Endometrial microvascular endothelial cells (primary cell): Measurements from ENCODE around the gene PDLIM5. TPM values are rescaled to one million over a fixed set of nuclear protein-coding genes. Genes with fewer than 3 reads are reported as not detected.
"Not testable (repeated sequence)": the region's sequence is repeated elsewhere in the genome, so short reads cannot be mapped to it uniquely, and the experiment has no call there.

Experiments
- in situ Hi-C: cut with HindIII; loops from 2 replicates; pipeline ENCODE4 v1.10.0; 2017; ENCODE audit warnings: low sequenced_read_pairs, low pct_unique_long_range_greater_than_20kb; ENCODE audit errors: inconsistent ontology term
- total RNA-seq: library from RNA; depleted of rRNA; stranded (reverse); fragments of >200 nt; gene quantifications from one replicate; pipeline ENCODE4 v1.2.3, GENCODE V29; 2015; ENCODE audit errors: inconsistent ontology term

Gene PDLIM5
- total RNA-seq, 1 donor from 2014 or later: 93.3 TPM

DNA sequence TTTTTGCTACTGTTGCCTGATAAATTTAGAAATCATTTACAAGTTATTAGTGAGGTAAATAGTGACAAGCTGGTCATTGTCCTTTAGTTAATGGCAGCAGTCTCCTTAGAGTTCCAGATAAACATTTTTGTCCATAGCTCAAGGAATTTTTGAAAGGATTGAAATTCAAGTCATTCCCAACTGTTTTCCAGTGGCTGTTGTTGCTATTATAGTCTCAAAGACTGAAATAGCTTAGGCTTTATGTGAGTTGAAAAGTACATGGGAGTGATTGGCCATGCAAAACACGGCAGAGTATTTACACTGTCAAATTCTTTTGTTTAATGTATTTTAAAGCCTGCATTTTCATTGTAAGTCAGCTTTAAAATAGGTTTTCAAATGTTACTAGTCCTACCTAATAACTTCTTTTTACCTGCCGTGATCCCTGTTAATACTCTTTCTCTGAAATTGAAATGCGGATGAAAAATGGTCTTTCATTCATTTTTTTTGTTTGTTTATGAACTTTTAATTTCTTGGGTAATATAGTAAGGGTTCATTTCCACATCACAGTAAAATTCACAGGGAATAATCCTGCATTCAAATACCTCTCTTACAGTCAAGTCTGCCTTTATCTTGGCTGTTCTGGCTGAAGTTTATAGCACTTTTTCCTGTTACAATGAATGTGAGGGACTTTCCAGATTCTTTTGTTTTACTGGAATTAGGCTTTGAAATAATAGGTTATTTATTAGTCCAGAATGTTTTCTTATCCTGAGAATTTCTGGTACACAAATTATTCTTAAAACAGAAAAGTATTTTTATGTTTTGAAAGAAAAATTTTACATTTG, 85.1 kb downstream of the PDLIM5 start:
- in situ Hi-C loops: no loop called here

GRCh38 chr4:94537921-94538628, 86.3 kb downstream of the PDLIM5 start:
- in situ Hi-C loops: no loop called here

GRCh38 chr4:94540476-94540875, 88.7 kb downstream of the PDLIM5 start:
- in situ Hi-C loops: no loop called here

GRCh38 chr4:94544811-94545210, 93.1 kb downstream of the PDLIM5 start:
- in situ Hi-C loops: no loop called here

DNA sequence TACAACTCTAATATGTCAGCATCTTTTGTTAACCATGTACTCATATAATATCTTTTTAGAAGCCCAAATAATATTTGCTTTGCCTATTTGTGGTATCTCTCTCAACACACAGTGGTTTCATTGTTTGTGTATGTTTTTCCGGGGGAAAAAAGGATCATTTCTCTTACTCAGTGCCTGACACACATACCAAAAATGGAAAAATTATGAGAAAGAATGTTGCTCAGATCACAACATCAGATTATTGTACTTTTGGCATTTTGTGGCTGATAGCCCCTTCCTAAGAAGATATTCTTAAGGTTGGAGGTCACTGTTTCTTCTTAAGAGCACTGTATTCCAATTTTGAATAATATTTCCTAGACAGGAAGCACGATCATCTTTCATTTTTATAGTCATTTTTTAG, 93.6 kb downstream of the PDLIM5 start:
- in situ Hi-C loops: no loop called here

DNA sequence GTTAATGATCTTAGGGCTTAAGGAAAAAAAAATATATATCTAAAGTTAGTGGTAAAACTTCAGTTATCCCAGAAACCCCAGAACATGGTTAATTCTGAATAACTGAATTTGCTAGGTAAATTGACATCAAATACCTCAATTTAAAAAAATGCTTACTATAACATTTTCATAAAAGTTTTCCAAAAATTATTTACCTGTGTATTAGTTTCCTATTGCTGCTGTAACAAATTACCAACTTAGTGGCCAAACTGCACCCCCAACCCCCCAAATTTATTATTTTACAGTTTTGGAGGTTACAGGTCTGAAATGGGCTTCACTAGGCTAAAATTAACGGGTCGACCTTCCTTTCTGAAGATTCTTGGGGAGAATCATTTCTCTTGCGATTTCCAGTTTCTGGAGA, 95.2 kb downstream of the PDLIM5 start:
- in situ Hi-C loops: no loop called here

DNA sequence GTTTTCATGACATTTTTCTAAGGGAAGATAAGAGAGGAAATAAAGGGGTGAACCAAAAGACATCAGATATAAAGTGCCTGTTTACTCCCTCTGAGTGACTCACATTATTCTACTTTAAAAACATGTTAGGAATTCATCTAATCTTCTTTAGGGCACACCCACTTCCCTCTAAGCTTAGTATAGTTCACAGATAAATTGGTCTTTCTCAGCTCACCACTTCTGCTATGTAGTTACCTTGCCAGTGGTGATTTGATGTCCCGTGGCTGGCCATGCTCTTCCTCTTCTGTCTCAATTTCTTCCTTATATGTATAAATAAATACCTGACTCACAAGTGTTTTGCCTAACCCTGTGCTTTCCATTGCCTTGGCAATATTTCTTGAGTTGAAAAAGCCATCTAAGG, 96.8 kb downstream of the PDLIM5 start:
- in situ Hi-C loops: no loop called here

GRCh38 chr4:94550352-94550751, 98.6 kb downstream of the PDLIM5 start:
- in situ Hi-C loops: no loop called here

- in situ Hi-C loops: no loop called here
Observed at GRCh38 chr4:94550851-94551250, 99.1 kb downstream of the PDLIM5 start.

GRCh38 chr4:94551643-94552564, 100.2 kb downstream of the PDLIM5 start:
- in situ Hi-C loops: no loop called here

DNA sequence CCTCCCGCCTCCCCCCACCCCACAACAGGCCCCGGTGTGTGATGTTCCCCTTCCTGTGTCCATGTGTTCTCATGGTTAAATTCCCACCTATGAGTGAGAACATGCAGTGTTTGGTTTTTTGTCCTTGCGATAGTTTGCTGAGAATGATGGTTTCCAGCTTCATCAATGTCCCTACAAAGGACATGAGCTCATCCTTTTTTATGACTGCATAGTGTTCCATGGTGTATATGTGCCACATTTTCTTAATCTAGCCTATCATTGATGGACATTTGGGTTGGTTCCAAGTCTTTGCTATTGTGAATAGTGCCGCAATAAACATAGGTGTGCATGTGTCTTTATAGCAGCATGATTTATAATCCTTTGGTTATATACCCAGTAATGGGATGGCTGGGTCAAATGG, 104.3 kb downstream of the PDLIM5 start:
- in situ Hi-C loops: not testable (repeated sequence)

GRCh38 chr4:94557632-94558031, 105.9 kb downstream of the PDLIM5 start:
- in situ Hi-C loops: not testable (repeated sequence)

GRCh38 chr4:94558392-94558904, 106.7 kb downstream of the PDLIM5 start:
- in situ Hi-C loops: no loop called here

GRCh38 chr4:94559351-94559806, 107.6 kb downstream of the PDLIM5 start:
- in situ Hi-C loops: no loop called here

DNA sequence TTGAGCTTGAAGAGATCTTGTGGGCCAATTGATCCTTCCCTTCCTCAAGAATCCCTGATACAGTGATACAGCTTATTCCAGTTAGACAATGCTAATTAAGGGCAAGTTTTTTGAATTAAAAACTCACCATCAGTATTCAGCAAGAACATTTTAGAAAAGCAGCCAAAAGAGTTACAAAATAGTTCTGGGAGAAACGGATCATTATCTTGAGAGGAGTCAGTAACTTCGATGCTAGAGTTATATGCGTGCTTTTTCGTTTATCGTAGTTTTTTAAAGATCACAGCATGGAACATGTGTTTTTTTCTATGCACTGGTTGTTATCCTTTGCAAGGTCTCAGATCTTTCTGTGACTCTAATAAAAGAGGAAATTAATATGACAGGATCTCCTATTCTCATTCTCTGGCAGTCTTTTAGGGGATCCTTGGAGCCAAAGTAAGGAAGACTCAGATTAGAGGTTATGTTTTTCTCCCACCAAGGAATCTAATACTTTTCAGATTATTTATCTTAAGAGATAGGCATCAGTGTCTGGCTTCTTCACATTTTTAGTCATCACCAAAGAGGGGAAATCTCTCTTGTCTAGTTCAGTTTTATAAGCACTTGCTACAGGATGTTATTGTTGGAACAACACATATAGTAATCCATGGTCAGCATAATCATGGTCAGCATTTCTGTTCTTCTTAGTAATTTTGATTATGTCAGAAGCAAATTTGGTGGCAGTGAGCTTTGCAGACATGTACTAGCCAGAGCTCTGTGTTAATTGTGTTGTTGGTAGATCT, 109.7 kb downstream of the PDLIM5 start:
- in situ Hi-C loops: no loop called here

- in situ Hi-C loops: no loop called here
Observed at GRCh38 chr4:94562285-94562684, 110.5 kb downstream of the PDLIM5 start.

DNA sequence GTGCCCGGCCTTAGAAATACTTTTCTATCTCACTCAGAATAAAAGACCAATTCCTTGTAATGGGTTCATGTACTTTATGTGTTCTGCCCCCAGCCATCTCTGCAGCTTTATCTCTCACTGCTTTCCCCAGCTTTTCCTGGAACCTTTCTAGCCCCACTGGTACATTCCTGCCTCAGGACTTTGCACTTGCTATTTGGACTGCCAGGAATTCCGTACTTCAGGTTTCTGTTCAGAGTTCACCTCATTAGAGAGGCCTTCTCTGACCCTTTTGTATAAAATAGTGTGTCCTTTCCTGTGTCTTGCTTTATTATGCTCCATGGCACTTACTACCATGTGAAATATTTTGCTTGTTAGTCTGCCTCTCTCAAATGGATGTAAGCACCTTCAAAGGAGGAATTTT, 112.5 kb downstream of the PDLIM5 start:
- in situ Hi-C loops: no loop called here

- in situ Hi-C loops: no loop called here
Observed at GRCh38 chr4:94566420-94566819, 114.7 kb downstream of the PDLIM5 start.
